Measurements from ENCODE around the gene ACBD6.

DNA sequence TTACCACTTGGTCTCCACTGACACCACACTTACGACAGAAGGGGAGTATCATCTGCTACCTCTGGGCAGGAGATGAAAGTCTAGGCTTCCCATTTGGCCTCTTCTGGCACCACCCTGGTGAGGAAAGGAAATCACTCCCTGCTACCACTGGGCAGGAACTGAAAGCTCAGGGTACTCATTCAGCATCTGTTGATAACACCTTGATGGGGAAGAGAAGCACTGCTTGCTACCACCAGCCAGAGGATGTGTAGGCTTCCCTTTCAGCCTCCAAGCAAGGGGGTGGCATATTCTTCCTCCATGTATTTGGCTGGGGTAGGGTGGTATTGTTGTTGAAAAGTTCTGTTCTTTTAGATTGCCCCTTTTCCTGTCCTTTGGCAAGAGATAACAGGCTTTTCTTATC lies 115.0 kb downstream of the ACBD6 start:
- no peak for TF ChIP-seq EZH2phosphoT487 (IDR thresholded peaks at IDR 0.05; ENCODE audit: borderline replicate concordance)
- TF ChIP-seq, protein P1, sequence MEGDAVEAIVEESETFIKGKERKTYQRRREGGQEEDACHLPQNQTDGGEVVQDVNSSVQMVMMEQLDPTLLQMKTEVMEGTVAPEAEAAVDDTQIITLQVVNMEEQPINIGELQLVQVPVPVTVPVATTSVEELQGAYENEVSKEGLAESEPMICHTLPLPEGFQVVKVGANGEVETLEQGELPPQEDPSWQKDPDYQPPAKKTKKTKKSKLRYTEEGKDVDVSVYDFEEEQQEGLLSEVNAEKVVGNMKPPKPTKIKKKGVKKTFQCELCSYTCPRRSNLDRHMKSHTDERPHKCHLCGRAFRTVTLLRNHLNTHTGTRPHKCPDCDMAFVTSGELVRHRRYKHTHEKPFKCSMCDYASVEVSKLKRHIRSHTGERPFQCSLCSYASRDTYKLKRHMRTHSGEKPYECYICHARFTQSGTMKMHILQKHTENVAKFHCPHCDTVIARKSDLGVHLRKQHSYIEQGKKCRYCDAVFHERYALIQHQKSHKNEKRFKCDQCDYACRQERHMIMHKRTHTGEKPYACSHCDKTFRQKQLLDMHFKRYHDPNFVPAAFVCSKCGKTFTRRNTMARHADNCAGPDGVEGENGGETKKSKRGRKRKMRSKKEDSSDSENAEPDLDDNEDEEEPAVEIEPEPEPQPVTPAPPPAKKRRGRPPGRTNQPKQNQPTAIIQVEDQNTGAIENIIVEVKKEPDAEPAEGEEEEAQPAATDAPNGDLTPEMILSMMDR (conservative IDR thresholded peaks at IDR 0.05; ENCODE audit: low read length) = no peak
